ENCODE results near the gene STRBP.

Gene STRBP

GRCh38 chr9:123083680-123084079 is 184.7 kb downstream of the STRBP start:
- Histone ChIP-seq H3F3A (ENCODE audit: insufficient read depth, low read length) (peaks cover 11% of the 10 kb centered on the region), H4K20me1 (ENCODE audit: insufficient read depth, low read length) (no peaks in the 10 kb centered on the region), H3K79me2 (ENCODE audit: low read length) (no peaks in the 10 kb centered on the region), H3K27me3 (replicated peaks; ENCODE audit: insufficient read depth, low read length) (no peaks in the 10 kb centered on the region), H3K36me3 (replicated peaks; ENCODE audit: insufficient read depth, low read length) (no peaks in the 10 kb centered on the region), H3K4me1 (ENCODE audit: low read length) (peaks cover 20% of the 10 kb centered on the region), H3K4me3 (ENCODE audit: low read length) (no peak overlapping the region), H3K4me2 (ENCODE audit: low read depth, low read length) (no peak overlapping the region), H3K9me2 (replicated peaks; ENCODE audit: insufficient read depth, low read length) (no peaks in the 10 kb centered on the region), H2AFZ (ENCODE audit: low read length) (no peak overlapping the region), H3K27ac (ENCODE audit: low read length) (no peak overlapping the region), H3K9ac (ENCODE audit: low read length) (no peak overlapping the region), H3K9me3 (replicated peaks; ENCODE audit: insufficient read depth, low read length) (no peaks in the 10 kb centered on the region)
- no peak for TF ChIP-seq EZH2 (optimal IDR thresholded peaks at IDR 0.05; ENCODE audit: low read depth, low read length)
- no peak for TF ChIP-seq EZH2phosphoT487 (IDR thresholded peaks at IDR 0.05; ENCODE audit: low read length)
- TF ChIP-seq, protein P1, sequence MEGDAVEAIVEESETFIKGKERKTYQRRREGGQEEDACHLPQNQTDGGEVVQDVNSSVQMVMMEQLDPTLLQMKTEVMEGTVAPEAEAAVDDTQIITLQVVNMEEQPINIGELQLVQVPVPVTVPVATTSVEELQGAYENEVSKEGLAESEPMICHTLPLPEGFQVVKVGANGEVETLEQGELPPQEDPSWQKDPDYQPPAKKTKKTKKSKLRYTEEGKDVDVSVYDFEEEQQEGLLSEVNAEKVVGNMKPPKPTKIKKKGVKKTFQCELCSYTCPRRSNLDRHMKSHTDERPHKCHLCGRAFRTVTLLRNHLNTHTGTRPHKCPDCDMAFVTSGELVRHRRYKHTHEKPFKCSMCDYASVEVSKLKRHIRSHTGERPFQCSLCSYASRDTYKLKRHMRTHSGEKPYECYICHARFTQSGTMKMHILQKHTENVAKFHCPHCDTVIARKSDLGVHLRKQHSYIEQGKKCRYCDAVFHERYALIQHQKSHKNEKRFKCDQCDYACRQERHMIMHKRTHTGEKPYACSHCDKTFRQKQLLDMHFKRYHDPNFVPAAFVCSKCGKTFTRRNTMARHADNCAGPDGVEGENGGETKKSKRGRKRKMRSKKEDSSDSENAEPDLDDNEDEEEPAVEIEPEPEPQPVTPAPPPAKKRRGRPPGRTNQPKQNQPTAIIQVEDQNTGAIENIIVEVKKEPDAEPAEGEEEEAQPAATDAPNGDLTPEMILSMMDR (IDR thresholded peaks at IDR 0.05; ENCODE audit: low read length): no peak
- no peak for DNase-seq

GRCh38 chr9:123081824-123082223 is 186.6 kb downstream of the STRBP start:
- TF ChIP-seq, protein P1 (IDR thresholded peaks at IDR 0.05; ENCODE audit: low read length): peak; percentile 69
- no peak for TF ChIP-seq EZH2 (optimal IDR thresholded peaks at IDR 0.05; ENCODE audit: low read depth, low read length)
- TF ChIP-seq EZH2phosphoT487 (IDR thresholded peaks at IDR 0.05; ENCODE audit: low read length): no peak
- 0 out of 2 replicates have a peak, but pooled peaks cover under 1% of the 10 kb centered on the region for H3F3A ChIP-seq (ENCODE audit: insufficient read depth, low read length)
- no peaks in the 10 kb centered on the region for H3K79me2 ChIP-seq (ENCODE audit: low read length)
- no peaks in the 10 kb centered on the region for H3K36me3 ChIP-seq (replicated peaks; ENCODE audit: insufficient read depth, low read length)
- DNase-seq: peak; percentile 66
- no peak overlapping the region for H3K27ac ChIP-seq (ENCODE audit: low read length)
- H3K9me2 ChIP-seq (replicated peaks; ENCODE audit: insufficient read depth, low read length): no peaks in the 10 kb centered on the region
- H4K20me1 ChIP-seq (ENCODE audit: insufficient read depth, low read length): no peaks in the 10 kb centered on the region
- H3K4me3 ChIP-seq (ENCODE audit: low read length): no peak overlapping the region
- H3K4me2 ChIP-seq (ENCODE audit: low read depth, low read length): no peak overlapping the region
- H3K9me3 ChIP-seq (replicated peaks; ENCODE audit: insufficient read depth, low read length): no peaks in the 10 kb centered on the region
- no peak overlapping the region for H3K9ac ChIP-seq (ENCODE audit: low read length)
- H3K4me1 ChIP-seq (ENCODE audit: low read length): peaks cover 10% of the 10 kb centered on the region
- no peak overlapping the region for H2AFZ ChIP-seq (ENCODE audit: low read length)
- H3K27me3 ChIP-seq (replicated peaks; ENCODE audit: insufficient read depth, low read length): no peaks in the 10 kb centered on the region

GRCh38 chr9:123080444-123080843 is 187.9 kb downstream of the STRBP start:
- no peaks in the 10 kb centered on the region for H3K9me3 ChIP-seq (replicated peaks; ENCODE audit: insufficient read depth, low read length)
- no peak overlapping the region for H3K4me3 ChIP-seq (ENCODE audit: low read length)
- no peak for TF ChIP-seq EZH2 (optimal IDR thresholded peaks at IDR 0.05; ENCODE audit: low read depth, low read length)
- TF ChIP-seq, protein P1 (IDR thresholded peaks at IDR 0.05; ENCODE audit: low read length): no peak
- no peak for TF ChIP-seq EZH2phosphoT487 (IDR thresholded peaks at IDR 0.05; ENCODE audit: low read length)
- no peak overlapping the region for H2AFZ ChIP-seq (ENCODE audit: low read length)
- no peaks in the 10 kb centered on the region for H3K4me1 ChIP-seq (ENCODE audit: low read length)
- no peak for DNase-seq
- no peaks in the 10 kb centered on the region for H4K20me1 ChIP-seq (ENCODE audit: insufficient read depth, low read length)
- no peak overlapping the region for H3K9ac ChIP-seq (ENCODE audit: low read length)
- H3K27me3 ChIP-seq (replicated peaks; ENCODE audit: insufficient read depth, low read length): no peaks in the 10 kb centered on the region
- H3K36me3 ChIP-seq (replicated peaks; ENCODE audit: insufficient read depth, low read length): no peaks in the 10 kb centered on the region
- H3K79me2 ChIP-seq (ENCODE audit: low read length): no peaks in the 10 kb centered on the region
- H3K4me2 ChIP-seq (ENCODE audit: low read depth, low read length): no peak overlapping the region
- no peak overlapping the region for H3K27ac ChIP-seq (ENCODE audit: low read length)
- H3K9me2 ChIP-seq (replicated peaks; ENCODE audit: insufficient read depth, low read length): no peaks in the 10 kb centered on the region
- no peaks in the 10 kb centered on the region for H3F3A ChIP-seq (ENCODE audit: insufficient read depth, low read length)
